ENCODE data around the gene PARP6. TPM values are rescaled to one million over a fixed set of nuclear protein-coding genes. Genes with fewer than 3 reads are reported as not detected.
A peak's percentile ranks its signal among the peaks of the same experiment; 100 is the strongest.

The PARP6 gene
- total and polyA plus RNA-seq, 5 experiments from 2014 or later: 13.1 to 133 (median 38.2) TPM

GRCh38 chr15:72195101-72195511 lies 77.2 kb downstream of the PARP6 start:
- H3K4me3 Mint-ChIP-seq: no peak overlapping the region
- ATAC-seq: no peak
- H3K27me3 Mint-ChIP-seq: peaks cover 8 to 46% (median 22%) of the 10 kb centered on the region in 5 donors
- DNase-seq: no peak
- no peaks in the 10 kb centered on the region for H3K9me3 Mint-ChIP-seq
- POLR2A ChIA-PET: no interaction called here
- H3K36me3 Mint-ChIP-seq: peaks cover 0 to 22% (median 3%) of the 10 kb centered on the region in 3 donors
- H3K4me1 Mint-ChIP-seq: peaks cover 3 to 15% (median 9%) of the 10 kb centered on the region in 4 donors
- no peak overlapping the region for H3K27ac Mint-ChIP-seq

GRCh38 chr15:72193836-72194396 lies 78.4 kb downstream of the PARP6 start:
- H3K27me3 Mint-ChIP-seq: peaks cover 11 to 49% (median 27%) of the 10 kb centered on the region in 5 donors
- H3K36me3 Mint-ChIP-seq: peaks cover 0 to 10% (median 0%) of the 10 kb centered on the region in 3 donors
- peak overlapping the region in 1 of 10 donors; percentile 13 for H3K27ac Mint-ChIP-seq
- H3K4me3 Mint-ChIP-seq: no peak overlapping the region
- POLR2A ChIA-PET: no interaction called here
- DNase-seq (no peak), ATAC-seq (no peak)
- peaks cover 3 to 15% (median 8%) of the 10 kb centered on the region in 4 donors for H3K4me1 Mint-ChIP-seq
- no peaks in the 10 kb centered on the region for H3K9me3 Mint-ChIP-seq

GRCh38 chr15:72192416-72192815 lies 79.9 kb downstream of the PARP6 start:
- H3K9me3 Mint-ChIP-seq: no peaks in the 10 kb centered on the region
- POLR2A ChIA-PET: no interaction called here
- DNase-seq: no peak
- H3K4me3 Mint-ChIP-seq: no peak overlapping the region
- no peak for ATAC-seq
- peaks cover 11 to 45% (median 24%) of the 10 kb centered on the region in 5 donors for H3K27me3 Mint-ChIP-seq
- peaks cover 0 to 2% (median 0%) of the 10 kb centered on the region in 3 donors for H3K36me3 Mint-ChIP-seq
- peaks cover 0 to 11% (median 2%) of the 10 kb centered on the region in 4 donors for H3K4me1 Mint-ChIP-seq
- H3K27ac Mint-ChIP-seq: no peak overlapping the region

Other genes with a start within 250 kb of the PARP6 start
- 10 to 100 TPM; 44.0 to 45.2 TPM for gene MYO9A, start 154.4 kb downstream of the PARP6 start, total RNA-seq
- gene MYO9A, start 154.4 kb downstream of the PARP6 start, polyA plus RNA-seq: 10 to 100 TPM; 11.7 to 13.3 (median 12.9) TPM
- gene SENP8, start 154.2 kb downstream of the PARP6 start, total RNA-seq: 1 to 10 TPM; 1.4 to 2.2 TPM
- gene SENP8, start 154.2 kb downstream of the PARP6 start, polyA plus RNA-seq: 1 to 10 TPM in 1 of 3 donors, under 1 TPM in 2; 0.41 to 1.7 (median 0.98) TPM
- not detected for gene GRAMD2A, start 74.8 kb downstream of the PARP6 start, total RNA-seq
- gene GRAMD2A, start 74.8 kb downstream of the PARP6 start, polyA plus RNA-seq: not detected
- gene PKM, start 41.4 kb downstream of the PARP6 start, total RNA-seq: 100 to 1,000 TPM; 277 to 285 TPM
- 100 to 1,000 TPM; 305 to 330 (median 318) TPM for gene PKM, start 41.4 kb downstream of the PARP6 start, polyA plus RNA-seq
- 1 to 10 TPM; 4.7 to 5.9 TPM for gene CELF6, start 47.6 kb upstream of the PARP6 start, total RNA-seq
- gene CELF6, start 47.6 kb upstream of the PARP6 start, polyA plus RNA-seq: under 1 TPM in 1 of 3 donors, not detected in 2; 0.18 TPM
- 100 to 1,000 TPM; 102 to 110 TPM for gene HEXA, start 103.5 kb upstream of the PARP6 start, total RNA-seq
- gene HEXA, start 103.5 kb upstream of the PARP6 start, polyA plus RNA-seq: 100 to 1,000 TPM in 1 of 3 donors, 10 to 100 TPM in 2; 80.0 to 113 (median 94.7) TPM
- gene TMEM202, start 125.8 kb upstream of the PARP6 start, total RNA-seq: not detected
- not detected for gene TMEM202, start 125.8 kb upstream of the PARP6 start, polyA plus RNA-seq
- 100 to 1,000 TPM; 191 to 197 TPM for gene ARIH1, start 201.8 kb upstream of the PARP6 start, total RNA-seq
- 10 to 100 TPM; 10.3 to 19.0 (median 18.0) TPM for gene ARIH1, start 201.8 kb upstream of the PARP6 start, polyA plus RNA-seq